ENCODE measurements around the gene CHST11.

Gene CHST11

DNA sequence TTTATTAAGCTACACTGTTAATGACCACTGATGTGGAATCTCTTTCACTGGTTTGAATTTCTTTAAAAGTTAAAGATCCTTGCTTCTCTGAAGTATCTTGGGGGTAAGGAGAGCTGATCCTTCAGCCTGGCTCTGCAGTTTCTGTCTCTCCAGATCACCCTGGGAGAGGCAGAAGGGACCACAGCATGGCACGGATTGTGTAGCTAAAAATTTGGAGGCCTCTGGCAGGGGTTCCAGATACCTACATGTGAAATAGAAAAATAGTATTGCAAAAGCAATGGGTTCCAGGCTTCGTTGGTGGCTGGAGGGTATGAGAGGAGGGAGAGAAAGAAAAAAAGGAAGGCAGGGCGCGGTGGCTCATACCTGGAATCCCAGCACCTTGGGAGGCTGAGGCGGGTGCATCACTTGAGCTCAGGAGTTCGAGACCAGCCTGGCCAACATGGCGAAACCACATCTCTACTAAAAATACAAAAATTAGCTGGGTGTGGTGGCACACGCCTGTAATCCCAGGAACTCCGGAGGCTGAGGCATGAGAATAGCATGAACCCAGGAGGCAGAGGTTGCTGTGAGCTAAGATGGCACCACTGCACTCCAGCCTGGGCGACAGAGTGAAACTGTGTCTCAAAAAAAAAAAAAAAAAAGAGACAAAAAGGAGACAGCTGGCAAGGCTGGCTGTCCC is 3.4 kb downstream of the CHST11 start:
- DNase-seq (ENCODE audit: low read depth), result no peak

DNA sequence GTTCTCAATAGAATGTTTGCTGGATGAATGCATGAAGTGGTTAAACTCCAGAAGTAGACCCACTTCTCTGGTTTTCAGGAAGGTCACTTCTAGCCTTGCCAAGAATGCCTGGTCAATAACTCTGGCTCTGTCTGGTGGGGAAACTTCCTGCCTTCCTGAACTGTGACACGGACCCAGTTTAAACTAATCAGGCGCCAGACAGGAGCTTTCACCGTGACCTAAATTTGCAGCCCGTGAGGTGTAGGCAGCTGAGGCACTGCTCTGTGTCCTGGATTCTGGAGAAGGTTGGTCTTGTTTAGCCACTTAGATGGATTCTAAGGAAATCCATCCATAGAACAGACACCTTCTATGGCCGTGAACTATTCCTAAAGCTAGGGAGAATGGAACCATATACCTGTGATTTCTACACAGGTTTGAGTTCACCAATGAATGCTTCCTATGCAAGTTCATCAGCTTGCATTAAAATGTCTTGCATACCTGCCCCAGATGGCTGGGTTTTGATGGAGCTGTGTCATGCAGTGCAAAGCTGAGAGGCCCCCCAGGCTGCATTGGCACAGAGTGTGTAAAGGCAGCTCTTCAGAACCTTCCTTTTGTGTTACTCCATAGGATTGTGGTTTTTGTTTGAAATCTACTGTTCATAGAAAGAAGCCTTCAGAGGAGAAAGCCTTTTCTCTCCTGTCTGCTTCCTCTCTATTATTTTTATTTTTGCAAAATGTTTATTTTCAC is 4.4 kb downstream of the CHST11 start:
- DNase-seq (ENCODE audit: low read depth), result no peak

DNA sequence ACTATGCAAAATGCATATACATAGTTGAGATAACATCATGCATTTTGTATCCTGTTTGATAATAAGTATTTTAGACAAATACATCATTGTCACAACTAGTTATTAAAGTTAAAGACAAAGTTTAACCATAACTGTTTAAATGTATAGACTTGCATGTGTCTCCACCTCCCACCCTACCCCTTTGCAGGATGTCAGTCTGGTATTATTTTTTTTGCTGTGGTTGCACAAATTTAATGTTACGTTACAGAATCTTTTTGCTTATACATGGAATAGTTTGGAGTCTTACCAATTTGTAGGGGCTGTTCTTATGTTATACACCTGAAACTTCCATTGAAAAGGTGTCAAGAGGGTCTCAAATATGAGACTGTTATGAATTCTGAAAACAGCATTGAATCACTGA is 5.6 kb downstream of the CHST11 start:
- no peak for DNase-seq (ENCODE audit: low read depth)

DNA sequence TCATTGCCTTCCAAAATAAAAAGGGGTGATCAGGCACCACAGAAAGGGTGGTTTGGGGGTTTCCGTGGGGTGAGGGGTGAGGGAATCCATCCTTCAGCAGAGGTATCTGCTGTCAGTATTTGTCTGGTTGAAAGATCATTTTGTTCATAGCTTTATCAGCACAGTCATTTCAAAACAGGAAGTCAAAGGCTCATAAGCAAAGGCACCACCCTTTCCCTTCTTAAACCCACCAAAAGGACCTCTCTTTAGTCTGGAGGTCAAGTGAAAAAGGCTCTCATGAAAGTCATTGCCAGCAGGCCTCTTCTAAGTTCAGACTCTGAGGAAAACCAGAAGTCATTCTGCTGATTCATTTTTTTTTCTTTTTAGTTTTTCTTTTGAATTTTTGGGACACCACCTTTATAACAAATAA is 6.2 kb downstream of the CHST11 start:
- DNase-seq (ENCODE audit: low read depth), result no peak

DNA sequence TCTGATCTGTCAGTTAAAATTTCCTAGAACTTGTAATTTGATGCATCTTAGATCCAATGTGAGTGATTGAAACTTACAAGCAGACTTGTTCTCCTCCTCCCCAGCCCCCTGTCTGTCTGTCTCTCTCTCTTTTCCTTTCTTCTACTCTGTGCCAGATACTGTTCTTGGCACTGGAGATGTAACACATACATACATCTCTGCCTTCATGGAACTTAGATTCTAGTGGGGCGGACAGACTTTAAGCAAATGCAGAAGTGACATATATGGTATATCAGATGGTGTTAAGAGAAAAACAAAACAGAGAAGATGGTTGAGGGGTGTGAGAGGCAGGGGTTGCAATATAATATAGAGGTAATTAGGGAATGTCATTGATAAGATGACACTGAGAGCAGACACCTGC is 6.6 kb downstream of the CHST11 start:
- DNase-seq (ENCODE audit: low read depth), result no peak

DNA sequence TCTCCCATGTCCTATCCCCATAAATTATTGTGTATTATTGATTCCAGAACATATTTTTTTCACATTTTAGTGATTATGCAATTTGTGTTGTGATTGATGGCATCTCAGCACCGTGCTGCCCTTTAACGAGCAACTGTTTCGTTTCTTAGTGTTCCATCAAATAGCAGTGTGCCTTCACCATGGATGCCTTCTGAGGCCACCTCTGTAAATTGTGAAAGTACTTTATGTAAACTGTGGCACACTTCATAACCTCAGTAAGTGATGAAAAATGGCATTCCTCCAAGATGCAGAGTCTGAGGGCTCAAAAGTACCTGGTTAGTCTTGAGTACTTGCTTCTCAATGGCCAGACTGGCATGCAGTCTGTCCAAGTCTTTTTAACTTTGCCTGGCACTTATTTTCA is 8.2 kb downstream of the CHST11 start:
- no peak for DNase-seq (ENCODE audit: low read depth)

DNA sequence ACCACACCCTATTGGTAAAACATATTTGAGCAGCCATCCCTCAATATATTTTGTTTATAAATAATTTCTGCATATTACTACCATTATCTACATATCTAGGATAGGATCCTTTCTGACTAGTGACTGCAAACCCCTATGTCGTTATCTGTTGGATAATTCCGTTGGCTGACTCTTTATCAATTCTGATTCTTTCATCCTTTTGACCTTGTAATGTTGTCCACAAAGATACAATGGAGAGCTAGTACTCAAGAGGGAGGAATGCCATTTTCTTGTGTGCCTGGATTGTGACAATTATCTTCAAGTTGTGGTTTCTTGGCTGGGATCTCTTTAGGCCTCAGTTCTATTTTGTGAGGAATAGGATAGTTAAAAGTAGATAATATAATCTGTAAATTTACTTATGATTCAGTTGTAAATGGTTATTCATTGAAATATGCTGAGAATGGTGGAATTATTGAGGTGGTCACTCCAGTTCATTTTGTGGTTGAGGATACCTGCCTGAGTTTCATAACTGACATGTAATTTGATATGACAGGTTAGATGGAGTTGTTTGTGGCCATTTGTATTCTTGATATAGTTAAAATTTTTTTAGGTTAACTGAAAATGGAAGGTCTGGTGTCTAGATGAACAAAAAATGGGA is 10.1 kb downstream of the CHST11 start:
- DNase-seq (ENCODE audit: low read depth), result no peak

DNA sequence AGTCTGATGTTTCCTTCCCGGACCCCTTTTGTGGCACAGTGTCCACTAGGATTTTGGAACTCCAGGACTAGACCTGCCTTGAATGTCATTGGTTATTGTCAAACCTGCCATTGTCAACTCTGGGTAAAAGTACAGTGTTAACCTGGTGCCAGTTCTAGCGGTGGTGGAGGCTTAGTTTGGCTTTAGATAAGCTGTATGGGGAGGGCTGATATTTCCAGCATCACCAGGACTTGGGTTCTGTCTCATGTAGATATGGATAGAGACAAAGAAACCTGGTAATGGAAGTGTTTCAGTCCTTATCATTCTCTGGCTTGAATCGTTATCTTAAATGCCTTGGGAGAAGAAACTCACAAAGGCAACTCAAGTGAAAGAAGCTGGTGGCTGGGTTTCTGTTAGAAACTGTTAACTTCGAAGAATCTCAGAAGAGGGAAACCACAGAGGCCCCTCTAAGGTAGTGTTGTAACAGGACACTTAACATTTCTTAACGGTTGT is 10.6 kb downstream of the CHST11 start:
- DNase-seq (ENCODE audit: low read depth), result no peak

DNA sequence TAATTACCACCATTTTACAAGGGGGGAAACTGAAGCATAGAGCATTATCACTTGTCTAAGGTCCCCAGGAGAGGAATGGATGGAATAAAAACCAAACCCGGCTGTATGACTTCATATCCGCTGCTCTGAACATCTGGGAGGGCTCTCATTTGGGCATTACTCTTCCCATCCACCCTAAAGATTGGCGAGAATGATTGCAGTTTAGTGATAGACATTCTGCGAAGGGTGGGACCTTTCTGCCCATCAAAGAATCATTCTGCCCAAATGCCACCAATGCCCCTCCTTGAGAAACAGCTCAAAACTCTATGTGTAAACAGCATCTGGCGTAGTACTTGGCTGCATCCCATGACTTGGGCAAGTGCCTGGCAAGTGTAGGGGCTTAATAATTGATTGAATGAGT is 11.6 kb downstream of the CHST11 start:
- no peak for DNase-seq (ENCODE audit: low read depth)

DNA sequence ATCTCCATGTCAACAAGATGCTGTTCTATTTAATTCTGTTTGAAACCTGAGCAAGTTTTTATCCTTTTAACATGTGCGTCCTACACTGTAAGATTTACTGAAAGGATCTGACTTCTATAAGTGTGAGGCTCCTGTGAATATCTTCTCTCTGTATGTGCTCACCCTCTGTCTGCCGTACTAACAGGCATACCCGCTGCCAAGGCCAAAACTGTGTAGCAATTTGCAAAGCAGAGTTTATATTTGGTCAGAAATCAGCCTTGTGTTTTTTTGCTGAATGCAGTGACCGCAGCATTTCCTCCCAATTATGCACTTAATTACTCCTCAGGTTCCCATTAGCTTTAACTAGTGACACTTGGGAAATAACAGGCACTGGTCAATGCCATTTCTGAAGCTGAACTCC is 12.3 kb downstream of the CHST11 start:
- no peak for DNase-seq (ENCODE audit: low read depth)

DNA sequence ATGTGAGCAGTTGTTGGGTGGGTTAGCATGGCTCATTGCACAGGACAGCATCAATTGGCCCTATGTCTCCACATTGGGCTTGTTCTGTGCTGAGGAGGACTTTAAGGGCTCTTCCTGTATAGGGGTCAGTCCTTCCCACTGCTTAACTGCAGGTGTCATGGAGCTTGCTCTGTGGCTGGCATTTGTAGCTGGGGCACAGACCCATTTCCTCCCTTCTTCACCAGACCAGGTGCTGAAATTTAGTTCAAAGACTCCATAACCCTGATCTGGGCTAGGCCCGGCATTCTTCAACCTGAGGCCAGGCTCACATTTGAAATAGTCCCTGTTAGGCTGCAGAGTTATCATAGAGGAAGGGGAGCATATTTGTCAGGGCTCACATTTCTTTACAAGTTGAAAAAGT is 12.8 kb downstream of the CHST11 start:
- DNase-seq (ENCODE audit: low read depth), result no peak

DNA sequence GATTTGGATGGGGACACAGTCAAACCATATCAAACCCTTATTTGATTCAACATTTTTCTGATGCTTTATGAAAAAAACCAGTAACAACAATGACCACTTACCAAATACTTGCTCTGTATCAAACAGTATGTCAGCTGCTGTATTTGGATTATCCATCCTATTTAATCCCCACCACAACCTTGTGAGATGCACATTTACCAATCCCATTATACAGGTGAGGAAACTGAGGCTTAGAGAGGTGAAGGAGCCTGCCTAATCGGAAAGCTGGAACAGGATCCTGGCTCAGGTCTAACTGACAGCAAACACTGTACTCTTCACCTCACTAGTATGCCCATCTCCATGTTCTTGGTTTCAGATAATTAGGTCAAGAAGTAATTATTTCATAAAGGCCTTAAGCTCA is 13.8 kb downstream of the CHST11 start:
- no peak for DNase-seq (ENCODE audit: low read depth)

DNA sequence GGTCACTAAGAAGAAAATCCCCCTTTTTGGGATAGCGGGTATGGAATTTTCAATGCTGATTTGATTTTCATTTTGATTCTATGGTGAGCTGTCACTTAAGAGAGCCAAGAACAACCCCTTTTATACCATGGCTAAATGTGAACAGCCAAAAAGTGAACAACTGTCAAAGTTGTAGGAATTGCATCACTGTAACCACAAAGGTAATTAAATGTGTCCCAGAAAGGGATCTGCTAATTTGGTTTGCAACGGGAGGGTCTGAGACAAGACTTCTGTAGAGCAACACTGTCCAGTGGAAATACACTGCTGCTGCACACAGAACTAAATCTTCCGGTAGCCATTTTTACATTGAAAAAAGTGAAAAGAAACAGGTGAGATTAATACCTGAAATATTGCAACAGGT is 14.6 kb downstream of the CHST11 start:
- DNase-seq (ENCODE audit: low read depth), result no peak

DNA sequence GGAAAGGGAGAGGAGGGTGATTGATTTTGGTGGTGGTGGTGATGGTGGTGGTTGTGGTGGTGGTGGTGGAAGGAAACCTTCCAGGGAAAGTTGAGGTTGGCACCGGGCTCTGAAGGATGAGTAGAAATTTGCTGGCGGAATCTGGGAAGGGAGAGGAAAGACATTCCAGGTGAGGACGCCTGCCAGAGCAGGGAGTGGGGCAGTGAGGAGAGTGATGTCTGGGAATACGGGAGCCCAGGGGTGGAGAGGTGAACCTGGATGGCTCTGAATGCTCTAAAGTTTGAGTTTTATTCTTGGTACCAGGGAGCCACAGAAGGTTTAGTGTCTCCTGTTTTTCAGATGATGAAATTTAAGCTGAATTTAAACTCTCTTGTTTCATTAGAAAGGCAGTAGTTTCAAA is 16.0 kb downstream of the CHST11 start:
- DNase-seq (ENCODE audit: low read depth), result no peak

DNA sequence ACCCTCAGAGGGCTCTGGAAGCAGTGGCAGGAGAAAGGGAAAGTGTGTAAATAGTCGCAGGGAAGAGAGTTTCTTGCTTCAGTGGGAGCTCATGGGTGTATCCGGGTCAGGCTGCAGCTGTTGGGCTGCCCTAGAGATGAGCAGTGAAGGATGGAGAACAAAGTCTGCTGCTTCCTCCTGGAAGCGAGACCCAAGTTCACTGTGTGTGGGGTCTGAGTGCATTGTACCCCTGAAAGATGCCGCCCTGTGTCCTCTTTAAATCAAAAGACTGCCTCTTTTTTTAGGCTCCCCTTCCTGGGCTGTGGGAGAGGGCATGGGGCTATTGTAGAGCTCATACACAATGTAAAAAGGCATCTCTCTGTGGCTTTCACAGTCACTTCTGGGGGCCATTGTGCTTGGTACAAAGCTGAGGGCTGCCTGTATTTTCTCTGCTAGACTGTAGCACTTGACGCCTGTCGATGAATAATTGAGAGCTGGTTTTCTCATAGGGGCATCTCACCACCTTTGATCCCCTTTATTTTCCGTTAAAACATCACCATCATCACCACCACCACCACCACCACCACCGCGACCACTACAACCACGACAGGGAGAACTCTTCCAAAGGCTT is 16.7 kb downstream of the CHST11 start:
- DNase-seq (ENCODE audit: low read depth), result no peak

DNA sequence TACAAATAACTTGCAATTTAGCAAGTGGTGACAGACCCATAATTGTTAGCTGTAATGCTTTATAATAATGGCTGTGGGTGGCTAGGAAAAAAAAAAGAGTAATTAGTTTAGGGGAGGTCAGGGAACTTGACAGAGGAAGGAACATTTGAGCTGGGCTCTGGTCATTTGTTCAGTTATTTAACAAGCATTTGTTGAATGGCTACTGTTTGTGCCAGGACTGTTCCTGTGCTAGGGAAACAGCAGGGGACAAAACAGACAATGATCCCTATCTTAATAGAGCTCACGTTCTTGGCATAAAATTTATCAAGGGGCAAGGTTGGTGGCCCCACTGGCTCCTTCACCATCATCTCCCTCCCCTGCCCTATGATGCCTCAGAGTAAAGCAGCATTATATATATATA is 18.5 kb downstream of the CHST11 start:
- no peak for DNase-seq (ENCODE audit: low read depth)

DNA sequence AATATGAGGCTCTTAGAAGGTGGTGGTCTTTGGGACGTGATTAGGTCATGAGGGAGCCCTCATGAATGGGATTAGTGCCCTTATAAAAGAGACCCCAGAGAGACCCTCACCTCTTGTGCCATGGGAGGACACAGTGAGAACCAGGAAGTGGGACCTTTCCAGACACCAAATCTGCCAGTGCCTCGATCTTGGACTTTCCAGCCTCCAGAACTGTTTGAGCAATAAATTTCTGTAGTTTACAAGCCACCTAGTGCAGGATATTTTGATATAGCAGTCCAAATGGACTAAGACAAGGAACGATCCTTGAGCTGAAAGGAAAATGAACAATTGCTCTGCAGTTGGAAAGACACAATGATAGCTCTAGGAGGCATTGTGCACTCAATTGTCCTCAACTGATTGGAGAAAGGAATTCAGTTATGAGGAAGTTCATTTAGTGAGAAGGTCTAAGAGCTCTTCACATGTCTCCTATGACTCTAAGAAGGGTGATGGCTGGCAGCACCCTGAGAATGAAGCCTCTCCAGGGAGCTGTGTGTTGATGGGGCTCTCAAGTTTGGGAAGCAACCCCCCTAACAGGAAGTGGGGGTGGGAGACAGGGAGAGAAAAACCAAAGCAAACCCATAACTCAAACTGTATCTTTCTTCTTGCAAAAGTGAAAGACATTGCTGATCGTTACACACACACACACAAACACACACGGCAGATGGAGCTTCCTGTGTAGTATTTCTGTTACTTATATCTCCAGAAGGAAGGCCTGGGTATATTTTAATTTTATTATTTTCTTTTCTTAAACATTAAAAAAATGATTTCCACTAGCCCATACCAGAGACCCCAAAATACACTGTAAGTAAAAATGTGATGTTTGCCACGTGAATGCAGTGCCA is 21.0 kb downstream of the CHST11 start:
- no peak for DNase-seq (ENCODE audit: low read depth)

DNA sequence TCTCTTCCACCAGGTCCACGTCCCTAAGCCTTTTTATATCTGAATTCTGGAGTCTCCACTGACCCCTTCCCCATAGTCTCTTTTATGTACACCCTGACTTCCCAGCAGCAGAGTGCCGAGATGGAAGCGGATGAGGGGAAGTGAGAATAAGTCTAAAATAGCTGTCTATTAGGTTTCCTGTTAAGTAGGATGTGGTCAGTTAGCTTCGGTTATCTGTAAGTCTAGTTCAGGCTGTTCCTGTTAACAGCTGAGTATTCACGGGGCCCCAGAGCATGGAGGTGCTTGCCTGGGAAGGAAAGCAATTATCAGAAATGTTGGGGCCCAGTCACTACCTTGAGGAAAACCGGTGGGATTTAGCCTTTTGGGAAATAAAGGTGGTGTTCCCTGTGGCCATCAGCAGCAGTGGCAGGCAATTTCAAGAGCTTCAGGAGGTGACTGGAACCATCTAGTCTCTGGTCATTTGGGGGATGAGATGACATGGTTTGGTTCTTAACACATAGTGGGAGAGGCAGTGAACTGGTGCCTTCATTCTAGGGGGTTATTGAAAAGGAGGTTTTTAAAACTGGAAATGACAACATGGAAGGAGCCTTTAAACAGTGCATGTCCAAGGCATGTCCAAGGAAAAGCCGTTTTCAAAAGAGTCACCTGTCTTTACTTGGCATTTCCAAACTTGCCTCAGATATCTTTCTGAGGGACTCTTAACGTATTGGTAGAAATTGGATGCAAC is 21.8 kb downstream of the CHST11 start:
- DNase-seq (ENCODE audit: low read depth), result no peak

DNA sequence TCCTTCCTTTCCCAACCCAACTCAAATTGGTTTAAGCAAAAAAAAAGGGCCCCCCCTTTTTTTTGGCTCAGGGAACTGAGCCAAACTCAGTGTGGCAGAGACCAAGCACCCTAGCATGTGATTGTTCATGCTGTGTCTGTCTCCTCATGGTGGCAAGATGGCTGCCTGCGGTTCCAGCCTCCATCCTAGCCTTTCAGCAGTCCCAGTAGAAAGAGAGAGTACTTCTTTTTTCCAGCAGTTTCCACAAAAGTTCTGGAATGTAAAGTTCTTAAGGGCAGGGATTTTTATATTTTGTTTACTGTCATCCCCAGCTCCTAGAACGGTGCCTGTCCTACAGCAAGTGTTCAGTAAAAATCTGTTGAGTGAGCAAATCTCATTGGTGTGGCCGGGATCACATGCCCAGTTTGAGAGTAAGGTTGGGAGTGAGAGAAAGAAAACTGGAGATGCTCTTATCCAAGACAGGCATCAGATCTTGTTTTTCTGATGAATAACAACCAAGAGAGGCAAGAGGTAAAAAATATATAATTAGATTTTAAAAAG is 22.4 kb downstream of the CHST11 start:
- DNase-seq (ENCODE audit: low read depth), result no peak

DNA sequence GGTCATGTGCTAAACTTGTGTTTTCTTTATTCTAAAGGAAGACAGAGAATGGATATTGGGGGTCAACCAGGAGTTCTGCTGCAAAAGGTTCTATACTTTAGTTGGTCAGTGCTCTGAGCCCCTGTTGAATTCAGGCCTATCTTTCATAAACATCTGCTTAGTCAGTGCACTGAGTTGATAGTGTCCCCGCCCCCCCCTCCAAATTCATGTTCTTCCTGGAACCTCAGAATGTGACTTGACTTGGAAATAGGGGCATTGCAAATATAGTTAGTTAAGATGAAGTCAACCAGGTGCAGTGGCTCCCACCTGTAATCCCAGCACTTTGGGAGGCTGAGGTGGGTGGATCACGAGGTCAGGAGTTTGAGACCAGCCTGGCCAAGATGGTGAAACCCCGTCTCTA is 23.3 kb downstream of the CHST11 start:
- DNase-seq (ENCODE audit: low read depth), result no peak
